ENCODE data around the gene CCDC171. TPM values are rescaled to one million over a fixed set of nuclear protein-coding genes. Genes with fewer than 3 reads are reported as not detected.

CCDC171 gene
- polyA plus RNA-seq, 1 donor, result 3.7 TPM

DNA sequence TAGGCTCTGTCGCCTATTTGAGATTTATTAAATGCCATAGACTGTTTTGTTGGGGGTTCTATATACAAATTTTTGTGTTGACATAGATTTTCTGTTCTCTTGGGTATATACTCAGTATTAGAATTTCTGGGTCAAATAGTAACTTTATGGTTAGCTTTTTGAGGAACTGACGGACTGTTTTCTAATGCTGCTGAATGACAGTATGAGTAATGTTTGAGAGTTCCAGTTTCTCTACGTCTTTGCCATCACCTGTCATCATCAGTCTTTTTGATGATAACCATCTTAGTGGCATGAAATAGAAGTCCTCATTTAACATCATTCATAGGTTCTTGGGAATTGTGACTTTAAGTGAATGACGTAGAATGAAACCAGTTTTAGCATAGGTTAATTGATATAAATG is 60.1 kb downstream of the CCDC171 start:
- Histone ChIP-seq H3K9me3 (ENCODE audit: control insufficient read depth, low read depth, low read length) (no peaks in the 10 kb centered on the region), H3K4me3 (ENCODE audit: low read length) (no peak overlapping the region), H3K27me3 (ENCODE audit: control insufficient read depth, insufficient read depth, low read length) (no peaks in the 10 kb centered on the region), H3K36me3 (ENCODE audit: control insufficient read depth, insufficient read depth, low read length) (peaks cover 2% of the 10 kb centered on the region), H3K27ac (ENCODE audit: low read length) (no peak overlapping the region), H3K4me1 (ENCODE audit: control insufficient read depth, insufficient read depth, low read length) (no peaks in the 10 kb centered on the region)
- DNase-seq, result no peak
- 89% methylated on average over 3 of the region's 4 CpGs for WGBS (ENCODE audit: insufficient coverage, low lambda C conversion rate)

DNA sequence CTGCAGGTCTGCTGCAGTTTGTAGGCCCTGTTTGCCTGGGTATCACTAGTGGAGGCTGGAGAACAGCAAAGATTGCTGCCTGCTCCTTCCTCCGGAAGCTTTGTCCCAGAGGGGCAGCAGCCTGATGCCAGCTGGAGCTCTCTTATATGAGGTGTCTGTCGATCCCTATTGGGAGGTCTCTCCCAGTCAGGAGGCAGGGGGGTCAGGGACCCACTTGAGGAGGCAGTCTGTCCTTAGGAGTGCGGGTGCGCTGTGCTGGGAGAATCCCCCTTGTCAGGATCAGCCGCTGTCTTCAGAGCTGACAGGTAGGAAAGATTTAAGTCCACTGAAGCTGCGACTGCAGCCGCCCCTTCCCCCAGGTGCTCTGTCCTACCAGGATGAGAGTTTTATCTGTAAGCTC is 64.9 kb downstream of the CCDC171 start:
- no peaks in the 10 kb centered on the region for H3K9me3 ChIP-seq (ENCODE audit: control insufficient read depth, low read depth, low read length)
- H3K27me3 ChIP-seq (ENCODE audit: control insufficient read depth, insufficient read depth, low read length), result no peaks in the 10 kb centered on the region
- no peaks in the 10 kb centered on the region for H3K4me1 ChIP-seq (ENCODE audit: control insufficient read depth, insufficient read depth, low read length)
- H3K4me3 ChIP-seq (ENCODE audit: low read length), result no peak overlapping the region
- no peak for DNase-seq
- WGBS (ENCODE audit: insufficient coverage, low lambda C conversion rate), result no CpG with 5 or more reads among the region's 7 CpGs
- peaks cover 2% of the 10 kb centered on the region for H3K36me3 ChIP-seq (ENCODE audit: control insufficient read depth, insufficient read depth, low read length)
- no peak overlapping the region for H3K27ac ChIP-seq (ENCODE audit: low read length)

DNA sequence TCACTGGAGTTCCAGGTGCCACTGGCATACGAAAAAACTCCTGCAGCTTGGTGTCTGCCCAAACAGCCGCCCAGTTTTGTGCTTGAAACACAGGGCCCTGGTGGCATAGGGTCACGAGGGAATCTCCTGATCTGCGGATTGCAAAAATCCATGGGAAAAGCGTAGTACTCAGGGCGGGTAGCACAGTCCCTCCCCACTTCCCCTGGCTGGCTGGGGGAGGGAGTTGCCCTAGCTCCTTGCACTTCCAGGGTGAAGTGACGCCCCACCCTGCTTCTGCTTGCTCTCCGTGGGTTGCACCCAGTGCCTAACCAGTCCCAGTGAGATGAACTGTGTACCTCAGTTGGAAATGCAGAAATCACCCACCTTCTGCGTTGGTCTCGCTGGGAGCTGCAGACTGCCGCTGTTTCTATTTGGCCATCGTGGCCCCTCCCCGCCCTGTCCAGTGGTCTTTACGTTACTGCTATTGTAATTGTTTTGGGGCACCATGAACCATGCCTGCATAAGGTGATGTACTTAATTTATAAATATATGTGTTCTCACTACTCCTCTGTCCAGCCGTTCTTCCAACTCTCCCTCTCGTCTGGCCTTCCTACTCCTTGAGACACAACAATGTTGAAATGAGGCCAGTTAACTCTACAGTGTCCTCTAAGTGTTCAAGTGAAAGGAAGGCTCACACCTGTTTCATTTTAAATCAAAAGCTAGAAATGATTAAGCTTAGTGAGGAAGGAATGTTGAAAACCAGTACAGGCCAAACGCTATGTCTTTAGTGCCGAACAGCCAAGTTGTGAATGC is 65.9 kb downstream of the CCDC171 start:
- no peak for DNase-seq
- Histone ChIP-seq H3K9me3 (ENCODE audit: control insufficient read depth, low read depth, low read length) (no peaks in the 10 kb centered on the region), H3K36me3 (ENCODE audit: control insufficient read depth, insufficient read depth, low read length) (peaks cover 2% of the 10 kb centered on the region), H3K4me3 (ENCODE audit: low read length) (no peak overlapping the region), H3K27ac (ENCODE audit: low read length) (no peak overlapping the region), H3K27me3 (ENCODE audit: control insufficient read depth, insufficient read depth, low read length) (no peaks in the 10 kb centered on the region), H3K4me1 (ENCODE audit: control insufficient read depth, insufficient read depth, low read length) (no peaks in the 10 kb centered on the region)
- WGBS (ENCODE audit: insufficient coverage, low lambda C conversion rate), result no CpG with 5 or more reads among the region's 18 CpGs

- Histone ChIP-seq H3K9me3 (ENCODE audit: control insufficient read depth, low read depth, low read length) (no peaks in the 10 kb centered on the region), H3K27me3 (ENCODE audit: control insufficient read depth, insufficient read depth, low read length) (no peaks in the 10 kb centered on the region), H3K27ac (ENCODE audit: low read length) (no peak overlapping the region), H3K4me1 (ENCODE audit: control insufficient read depth, insufficient read depth, low read length) (no peaks in the 10 kb centered on the region), H3K4me3 (ENCODE audit: low read length) (no peak overlapping the region), H3K36me3 (ENCODE audit: control insufficient read depth, insufficient read depth, low read length) (no peaks in the 10 kb centered on the region)
- DNase-seq, result no peak
- WGBS (ENCODE audit: insufficient coverage, low lambda C conversion rate), result no CpG with 5 or more reads among the region's 1 CpG
Measured at GRCh38 chr9:15622318-15622971, 69.6 kb downstream of the CCDC171 start.

GRCh38 chr9:15635752-15636151 is 82.9 kb downstream of the CCDC171 start:
- Histone ChIP-seq H3K4me1 (ENCODE audit: control insufficient read depth, insufficient read depth, low read length) (no peaks in the 10 kb centered on the region), H3K27ac (ENCODE audit: low read length) (no peak overlapping the region), H3K36me3 (ENCODE audit: control insufficient read depth, insufficient read depth, low read length) (no peaks in the 10 kb centered on the region), H3K4me3 (ENCODE audit: low read length) (no peak overlapping the region), H3K27me3 (ENCODE audit: control insufficient read depth, insufficient read depth, low read length) (no peaks in the 10 kb centered on the region), H3K9me3 (ENCODE audit: control insufficient read depth, low read depth, low read length) (no peaks in the 10 kb centered on the region)
- no peak for DNase-seq
- WGBS (ENCODE audit: insufficient coverage, low lambda C conversion rate), result 80% methylated on average over 1 of the region's 1 CpG

DNA sequence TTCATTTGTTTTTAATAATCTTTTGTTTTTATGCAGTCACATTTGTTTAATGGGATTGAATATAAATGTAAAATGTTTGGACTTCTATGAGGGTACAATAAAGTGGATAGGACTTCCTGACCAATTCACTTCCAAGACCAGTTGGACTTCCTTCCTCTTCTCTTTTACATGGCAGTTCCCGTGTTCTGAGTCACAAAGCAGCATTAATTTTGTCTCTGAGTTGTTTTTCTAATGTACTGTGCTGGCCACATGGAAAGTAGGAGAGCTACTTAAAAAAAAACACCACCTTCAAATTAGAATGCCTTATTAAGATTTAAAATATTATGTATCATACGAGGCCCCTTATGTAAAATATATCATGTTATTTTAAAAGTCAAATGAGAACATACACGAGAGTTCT is 87.3 kb downstream of the CCDC171 start:
- Histone ChIP-seq H3K4me3 (ENCODE audit: low read length) (no peak overlapping the region), H3K36me3 (ENCODE audit: control insufficient read depth, insufficient read depth, low read length) (no peaks in the 10 kb centered on the region), H3K4me1 (ENCODE audit: control insufficient read depth, insufficient read depth, low read length) (no peaks in the 10 kb centered on the region), H3K27ac (ENCODE audit: low read length) (no peak overlapping the region), H3K9me3 (ENCODE audit: control insufficient read depth, low read depth, low read length) (no peaks in the 10 kb centered on the region), H3K27me3 (ENCODE audit: control insufficient read depth, insufficient read depth, low read length) (no peaks in the 10 kb centered on the region)
- DNase-seq, result no peak
- WGBS (ENCODE audit: insufficient coverage, low lambda C conversion rate), result 47% methylated on average over 2 of the region's 3 CpGs

GRCh38 chr9:15641291-15641690 is 88.4 kb downstream of the CCDC171 start:
- Histone ChIP-seq H3K4me1 (ENCODE audit: control insufficient read depth, insufficient read depth, low read length) (no peaks in the 10 kb centered on the region), H3K27me3 (ENCODE audit: control insufficient read depth, insufficient read depth, low read length) (no peaks in the 10 kb centered on the region), H3K4me3 (ENCODE audit: low read length) (no peak overlapping the region), H3K27ac (ENCODE audit: low read length) (no peak overlapping the region), H3K36me3 (ENCODE audit: control insufficient read depth, insufficient read depth, low read length) (no peaks in the 10 kb centered on the region), H3K9me3 (ENCODE audit: control insufficient read depth, low read depth, low read length) (no peaks in the 10 kb centered on the region)
- WGBS (ENCODE audit: insufficient coverage, low lambda C conversion rate), result no CpG with 5 or more reads among the region's 1 CpG
- no peak for DNase-seq

DNA sequence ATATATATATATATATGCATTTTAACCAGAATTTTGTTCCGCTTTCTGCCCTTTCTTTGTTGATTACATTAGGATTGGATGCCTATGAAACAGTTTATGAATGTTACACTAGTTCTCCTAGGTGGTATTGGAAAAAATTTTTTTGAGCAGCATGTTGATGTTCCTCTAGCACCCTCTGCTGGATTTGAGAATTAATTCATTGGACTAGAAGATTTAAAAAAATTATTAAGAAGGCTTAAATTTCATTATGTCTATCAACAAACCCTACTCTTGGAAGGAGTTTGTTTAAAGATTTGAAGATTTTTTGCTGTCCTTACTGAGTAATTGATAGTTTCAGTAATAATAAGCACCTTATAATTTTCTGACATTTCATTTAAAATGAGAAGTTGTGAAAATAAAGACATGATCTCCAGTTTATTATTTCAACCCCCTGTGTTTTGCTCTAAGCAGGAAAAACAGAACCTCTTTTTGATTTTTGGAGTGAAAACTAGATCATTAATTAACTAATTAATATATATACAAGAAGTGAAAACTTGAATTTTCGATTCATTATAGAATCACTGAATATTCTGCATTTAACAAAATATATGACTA is 89.6 kb downstream of the CCDC171 start:
- H3K4me3 ChIP-seq (ENCODE audit: low read length), result no peak overlapping the region
- 100% methylated on average over 1 of the region's 2 CpGs for WGBS (ENCODE audit: insufficient coverage, low lambda C conversion rate)
- no peaks in the 10 kb centered on the region for H3K4me1 ChIP-seq (ENCODE audit: control insufficient read depth, insufficient read depth, low read length)
- no peaks in the 10 kb centered on the region for H3K9me3 ChIP-seq (ENCODE audit: control insufficient read depth, low read depth, low read length)
- no peak overlapping the region for H3K27ac ChIP-seq (ENCODE audit: low read length)
- H3K27me3 ChIP-seq (ENCODE audit: control insufficient read depth, insufficient read depth, low read length), result no peaks in the 10 kb centered on the region
- H3K36me3 ChIP-seq (ENCODE audit: control insufficient read depth, insufficient read depth, low read length), result no peaks in the 10 kb centered on the region
- peak in 1 of 2 donors; percentile 6 for DNase-seq

DNA sequence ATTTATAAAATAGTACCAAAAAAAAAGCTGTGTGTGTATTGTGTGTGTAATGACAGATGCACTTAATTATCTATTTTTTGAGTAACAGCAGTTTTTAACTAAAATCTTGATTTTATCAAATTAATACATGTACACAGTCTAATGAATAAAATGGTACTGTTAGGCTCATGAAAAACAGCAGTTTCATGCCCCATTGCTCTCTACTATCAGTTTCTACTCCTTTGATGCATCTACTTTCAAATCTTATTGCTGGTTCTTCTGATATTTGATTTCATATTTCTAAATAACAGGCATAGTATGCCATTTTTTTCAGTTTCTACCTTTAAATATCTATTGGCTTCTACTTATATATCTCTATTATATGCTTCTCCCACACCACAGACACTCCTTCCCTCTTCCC is 117.4 kb downstream of the CCDC171 start:
- Histone ChIP-seq H3K4me3 (ENCODE audit: low read length) (no peak overlapping the region), H3K27ac (ENCODE audit: low read length) (no peak overlapping the region), H3K9me3 (ENCODE audit: control insufficient read depth, low read depth, low read length) (no peaks in the 10 kb centered on the region), H3K36me3 (ENCODE audit: control insufficient read depth, insufficient read depth, low read length) (no peaks in the 10 kb centered on the region), H3K4me1 (ENCODE audit: control insufficient read depth, insufficient read depth, low read length) (no peaks in the 10 kb centered on the region), H3K27me3 (ENCODE audit: control insufficient read depth, insufficient read depth, low read length) (no peaks in the 10 kb centered on the region)
- DNase-seq, result no peak

DNA sequence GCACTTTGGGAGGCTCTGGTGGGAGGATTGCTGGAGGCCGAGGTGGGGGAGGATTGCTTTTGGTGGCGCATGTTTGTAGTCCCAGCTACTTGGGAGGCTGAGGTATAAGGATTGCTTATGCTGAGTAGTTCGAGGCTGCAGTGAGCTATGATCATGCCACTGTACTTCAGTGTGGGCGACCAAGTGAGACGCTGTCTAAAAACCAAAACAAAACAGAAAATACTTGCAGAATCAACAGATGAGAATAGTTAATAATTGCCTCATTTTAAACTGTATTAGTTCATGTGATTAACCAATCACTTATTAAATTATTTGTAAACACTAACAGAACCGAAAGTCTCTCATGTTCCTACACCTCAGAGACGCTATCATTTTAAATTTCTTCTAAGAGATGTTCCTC is 118.1 kb downstream of the CCDC171 start:
- WGBS (ENCODE audit: insufficient coverage, low lambda C conversion rate), result 93% methylated on average over 3 of the region's 7 CpGs
- no peak overlapping the region for H3K27ac ChIP-seq (ENCODE audit: low read length)
- no peak overlapping the region for H3K4me3 ChIP-seq (ENCODE audit: low read length)
- DNase-seq, result no peak
- no peaks in the 10 kb centered on the region for H3K36me3 ChIP-seq (ENCODE audit: control insufficient read depth, insufficient read depth, low read length)
- no peaks in the 10 kb centered on the region for H3K4me1 ChIP-seq (ENCODE audit: control insufficient read depth, insufficient read depth, low read length)
- H3K9me3 ChIP-seq (ENCODE audit: control insufficient read depth, low read depth, low read length), result no peaks in the 10 kb centered on the region
- H3K27me3 ChIP-seq (ENCODE audit: control insufficient read depth, insufficient read depth, low read length), result no peaks in the 10 kb centered on the region
